HepG2 (cell line): ENCODE results near the gene NAV2. TPM values are rescaled to one million over a fixed set of nuclear protein-coding genes. Genes with fewer than 3 reads are reported as not detected.

ENCODE experiments used
- BRD4 ChIP-seq: sonication (generic); formaldehyde crosslinking; IDR thresholded peaks from 2 replicates; pipeline ENCODE4 v1.4.0; 2020; ENCODE audit warnings: missing genetic modification reagents
- FOXO4 ChIP-seq: sonication (generic); formaldehyde crosslinking; conservative IDR thresholded peaks from 2 replicates; pipeline ENCODE4 v1.8.1; 2023; ENCODE audit warnings: missing genetic modification reagents
- HINFP ChIP-seq: sonication (generic); formaldehyde crosslinking; IDR thresholded peaks from 2 replicates; pipeline ENCODE4 v1.4.0; 2020; ENCODE audit warnings: low read depth, mild to moderate bottlenecking, missing genetic modification reagents
- IKZF5 ChIP-seq: IDR thresholded peaks from 2 replicates; pipeline ENCODE4 v1.6.1; 2018; ENCODE audit warnings: missing genetic modification reagents, mild to moderate bottlenecking, missing compliant biosample characterization
- ISX ChIP-seq: sonication (generic); formaldehyde crosslinking; conservative IDR thresholded peaks from 2 replicates; pipeline ENCODE4 v1.5.0; 2020; ENCODE audit warnings: missing genetic modification reagents
- KLF11 ChIP-seq: IDR thresholded peaks from 2 replicates; pipeline ENCODE4 v1.6.1; 2016; ENCODE audit warnings: missing compliant biosample characterization
- POLR2AphosphoS5 ChIP-seq: IDR thresholded peaks from 2 replicates; pipeline ENCODE4 v1.6.1; 2012; ENCODE audit warnings: low read depth, low read length
- TCF12 ChIP-seq, 2 experiments: fragments of 450-650 bp in 1 of 2; sonication (generic) in 1 of 2; formaldehyde crosslinking in 1 of 2; IDR thresholded peaks; 2 replicates each; pipeline versions ENCODE4 v1.6.1 to v1.8.0; 2017 to 2022; ENCODE audit warnings: antibody characterized with exemption in 1 of 2, mild to moderate bottlenecking in 1 of 2, missing genetic modification reagents in 1 of 2, moderate library complexity in 1 of 2
- TFDP2 ChIP-seq: sonication (generic); formaldehyde crosslinking; IDR thresholded peaks from 2 replicates; pipeline ENCODE4 v1.4.0; 2020; ENCODE audit warnings: missing genetic modification reagents
- TOE1 ChIP-seq: sonication (generic); formaldehyde crosslinking; IDR thresholded peaks from 2 replicates; pipeline ENCODE4 v1.4.0; 2020; ENCODE audit warnings: mild to moderate bottlenecking, missing genetic modification reagents
- ZC3H4 ChIP-seq: sonication (generic); formaldehyde crosslinking; IDR thresholded peaks from 2 replicates; pipeline ENCODE4 v1.4.0; 2020; ENCODE audit warnings: missing genetic modification reagents, borderline replicate concordance
- ZFP90 ChIP-seq: sonication (generic); formaldehyde crosslinking; IDR thresholded peaks from 2 replicates; pipeline ENCODE4 v1.8.0; 2022; ENCODE audit warnings: missing genetic modification reagents, mild to moderate bottlenecking, inconsistent platforms, borderline replicate concordance
- ZNF24 ChIP-seq: fragments of 450-650 bp; IDR thresholded peaks from 2 replicates; pipeline ENCODE4 v1.6.1; 2017; ENCODE audit warnings: antibody characterized with exemption, mild to moderate bottlenecking
- ZNF280D ChIP-seq: sonication (generic); formaldehyde crosslinking; IDR thresholded peaks from 2 replicates; pipeline ENCODE4 v1.5.1; 2020; ENCODE audit warnings: mild to moderate bottlenecking, missing genetic modification reagents
- ZNF496 ChIP-seq: sonication (generic); formaldehyde crosslinking; IDR thresholded peaks from 2 replicates; pipeline ENCODE4 v1.8.1; 2023; ENCODE audit warnings: mild to moderate bottlenecking, moderate library complexity, missing genetic modification reagents; ENCODE audit not compliant: insufficient replicate concordance
- ZNF703 ChIP-seq: sonication (generic); formaldehyde crosslinking; IDR thresholded peaks from 2 replicates; pipeline ENCODE4 v1.5.1; 2020; ENCODE audit warnings: missing genetic modification reagents, mild to moderate bottlenecking, moderate library complexity, borderline replicate concordance
- ZSCAN25 ChIP-seq: sonication (generic); formaldehyde crosslinking; IDR thresholded peaks from 2 replicates; pipeline ENCODE4 v1.8.0; 2022; ENCODE audit warnings: mild to moderate bottlenecking, missing genetic modification reagents
- polyA plus RNA-seq, 8 experiments: library from polyadenylated mRNA; depleted of rRNA in 3 of 8; stranded (reverse) in 7 of 8; unstranded in 1 of 8; fragments of >200 nt; fragmentation: Illumina TruSeq in 4 of 8; extraction: Trizol in 4 of 8; gene quantifications; 2 replicates each; pipeline versions ENCODE4 v1.2.1 to v1.2.3, GENCODE V29; 2011 to 2016; ENCODE audit warnings: low read depth in 4 of 8, missing spikeins in 1 of 8, mixed read lengths in 1 of 8; ENCODE audit not compliant: insufficient read depth in 1 of 8
- total RNA-seq, 5 experiments: library from RNA; depleted of rRNA; stranded (reverse); fragments of >200 nt; fragmentation: Illumina TruSeq; extraction: Trizol; gene quantifications; 2 replicates each; pipeline ENCODE4 v1.2.3, GENCODE V29; 2016; ENCODE audit warnings: low read depth in 1 of 5

NAV2 gene
- total and polyA plus RNA-seq, 2 of the 13 experiments (the other 11 are each of a cell fraction or from before 2014, with no cell fraction given) = 9.3 to 34.6 TPM

- 0 out of 2 replicates have a peak, but pooled peaks have one; percentile 32 for TF ChIP-seq ZNF280D (CRISPR knock-in tag)
- 0 out of 2 replicates have a peak, but pooled peaks have one; percentile 36 for TF ChIP-seq IKZF5 (CRISPR knock-in tag)
- no peak for TF ChIP-seq ZNF24
- TF ChIP-seq BRD4 (CRISPR knock-in tag) = no peak
- TF ChIP-seq ZFP90 (CRISPR knock-in tag) = no peak
- TF ChIP-seq ISX (CRISPR knock-in tag) = no peak
- no peak for TF ChIP-seq FOXO4 (CRISPR knock-in tag)
- TF ChIP-seq KLF11 (CRISPR knock-in tag) = no peak
- TF ChIP-seq ZNF703 (CRISPR knock-in tag) = no peak
- no peak for TF ChIP-seq TFDP2 (CRISPR knock-in tag)
- peak; percentile 70; the same call in 1 of the 2 replicates for TF ChIP-seq ZSCAN25
- no peak for TF ChIP-seq TCF12 (IDR thresholded peaks at IDR 0.05)
- no peak for TF ChIP-seq TCF12 (CRISPR knock-in tag; IDR thresholded peaks at IDR 0.05)
- no peak for TF ChIP-seq TOE1 (CRISPR knock-in tag)
- TF ChIP-seq POLR2AphosphoS5 = peak; percentile 62; the same call in 1 of the 2 replicates
- TF ChIP-seq ZNF496 (CRISPR knock-in tag) = no peak
- no peak for TF ChIP-seq ZC3H4 (CRISPR knock-in tag)
- 0 out of 2 replicates have a peak, but pooled peaks have one; percentile 30 for TF ChIP-seq HINFP
Measured at GRCh38 chr11:20000351-20001134, 287.9 kb downstream of the NAV2 start (continued).
